MM.1S (cell line): Measurements from ENCODE around the gene CLPTM1.

ENCODE experiments used
- DNase-seq: peaks from one replicate; pipeline ENCODE4 v3.0.0-alpha.2; 2015
- H2AFZ ChIP-seq: fragments of 300-600 bp; sonication (generic); 2 replicates; pipeline ENCODE4 v1.6.0; 2016; ENCODE audit warnings: antibody characterized with exemption, low read length
- H3F3A ChIP-seq: fragments of 300-600 bp; sonication (generic); 2 replicates; pipeline ENCODE4 v1.6.1; 2016; ENCODE audit warnings: mild to moderate bottlenecking, antibody characterized with exemption, low read length, moderate library complexity, mixed read lengths; ENCODE audit not compliant: insufficient read depth
- H3K27ac ChIP-seq: fragments of 300-600 bp; sonication (generic); 2 replicates; pipeline ENCODE4 v1.5.1; 2016; ENCODE audit warnings: mild to moderate bottlenecking, low read length
- H3K27me3 ChIP-seq: fragments of 300-600 bp; sonication (generic); replicated peaks from 2 replicates; pipeline ENCODE4 v1.6.0; 2016; ENCODE audit warnings: low read length; ENCODE audit not compliant: insufficient read depth
- H3K36me3 ChIP-seq: fragments of 300-600 bp; sonication (generic); replicated peaks from 2 replicates; pipeline ENCODE4 v1.6.1; 2016; ENCODE audit warnings: mild to moderate bottlenecking, low read length, mixed read lengths; ENCODE audit not compliant: insufficient read depth
- H3K4me1 ChIP-seq: fragments of 300-600 bp; sonication (generic); 2 replicates; pipeline ENCODE4 v1.6.1; 2016; ENCODE audit warnings: low read length, mixed read lengths
- H3K4me2 ChIP-seq: fragments of 300-600 bp; sonication (generic); 2 replicates; pipeline ENCODE4 v1.6.0; 2016; ENCODE audit warnings: low read depth, low read length
- H3K4me3 ChIP-seq: fragments of 300-600 bp; sonication (generic); 2 replicates; pipeline ENCODE4 v1.5.1; 2016; ENCODE audit warnings: low read length, mixed read lengths
- H3K79me2 ChIP-seq: fragments of 300-600 bp; sonication (generic); 2 replicates; pipeline ENCODE4 v1.6.1; 2016; ENCODE audit warnings: mixed run types, low read length, mixed read lengths
- H3K9ac ChIP-seq: fragments of 300-600 bp; sonication (generic); 2 replicates; pipeline ENCODE4 v1.6.1; 2016; ENCODE audit warnings: low read length, mixed read lengths
- H3K9me2 ChIP-seq: fragments of 300-600 bp; sonication (generic); replicated peaks from 2 replicates; pipeline ENCODE4 v1.6.1; 2016; ENCODE audit warnings: mild to moderate bottlenecking, low read length, mixed read lengths; ENCODE audit not compliant: insufficient read depth
- H3K9me3 ChIP-seq: fragments of 300-600 bp; sonication (generic); replicated peaks from 2 replicates; pipeline ENCODE4 v1.6.1; 2016; ENCODE audit warnings: mild to moderate bottlenecking, low read length, mixed read lengths; ENCODE audit not compliant: insufficient read depth
- H4K20me1 ChIP-seq: fragments of 300-600 bp; sonication (generic); 2 replicates; pipeline ENCODE4 v1.6.1; 2016; ENCODE audit warnings: mild to moderate bottlenecking, low read length, moderate library complexity, mixed read lengths; ENCODE audit not compliant: insufficient read depth
- EZH2 ChIP-seq: fragments of 300-600 bp; sonication (generic); optimal IDR thresholded peaks from 2 replicates; pipeline ENCODE3; 2017; ENCODE audit warnings: low read depth, mild to moderate bottlenecking, antibody characterized with exemption, low read length, mixed read lengths
- EZH2phosphoT487 ChIP-seq: fragments of 300-600 bp; sonication (generic); IDR thresholded peaks from 2 replicates; pipeline ENCODE4 v1.6.1; 2018; ENCODE audit warnings: antibody characterized with exemption, low read length
- TF ChIP-seq, protein P1 (sequence below): fragments of 300-600 bp; sonication (generic); IDR thresholded peaks from 2 replicates; pipeline ENCODE4 v1.5.1; 2016; ENCODE audit warnings: antibody characterized with exemption, low read length, mixed read lengths

Gene CLPTM1

DNA sequence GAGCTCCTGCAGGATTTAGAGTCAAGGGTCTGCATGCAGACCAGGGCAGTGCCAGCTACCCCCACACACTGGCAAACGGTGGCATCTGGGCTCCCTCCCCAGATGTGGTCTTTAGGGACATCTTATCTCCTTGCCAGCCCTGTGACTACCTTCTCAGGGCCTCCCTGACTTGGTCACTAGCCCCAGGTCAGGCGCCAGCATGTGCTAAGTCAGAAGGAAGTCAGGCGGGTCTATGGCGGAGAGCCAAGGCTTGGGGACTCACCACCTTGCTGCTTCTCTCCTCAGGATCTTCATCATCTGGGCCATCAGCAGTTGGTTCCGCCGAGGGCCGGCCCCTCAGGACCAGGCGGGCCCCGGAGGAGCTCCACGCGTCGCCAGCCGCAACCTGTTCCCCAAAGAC, 17.6 kb downstream of the CLPTM1 start:
- no peaks in the 10 kb centered on the region for H3F3A ChIP-seq
- H3K9me3 ChIP-seq, result no peaks in the 10 kb centered on the region
- H3K4me1 ChIP-seq, result no peaks in the 10 kb centered on the region
- peaks cover 18% of the 10 kb centered on the region for H3K79me2 ChIP-seq
- H3K9ac ChIP-seq, result no peak overlapping the region
- H3K27ac ChIP-seq, result no peak overlapping the region
- H3K36me3 ChIP-seq, result peaks cover 8% of the 10 kb centered on the region
- DNase-seq, result no peak
- no peak overlapping the region for H2AFZ ChIP-seq
- no peak overlapping the region for H3K4me2 ChIP-seq
- no peaks in the 10 kb centered on the region for H3K27me3 ChIP-seq
- TF ChIP-seq EZH2 (no peak), EZH2phosphoT487 (no peak)
- TF ChIP-seq, protein P1, sequence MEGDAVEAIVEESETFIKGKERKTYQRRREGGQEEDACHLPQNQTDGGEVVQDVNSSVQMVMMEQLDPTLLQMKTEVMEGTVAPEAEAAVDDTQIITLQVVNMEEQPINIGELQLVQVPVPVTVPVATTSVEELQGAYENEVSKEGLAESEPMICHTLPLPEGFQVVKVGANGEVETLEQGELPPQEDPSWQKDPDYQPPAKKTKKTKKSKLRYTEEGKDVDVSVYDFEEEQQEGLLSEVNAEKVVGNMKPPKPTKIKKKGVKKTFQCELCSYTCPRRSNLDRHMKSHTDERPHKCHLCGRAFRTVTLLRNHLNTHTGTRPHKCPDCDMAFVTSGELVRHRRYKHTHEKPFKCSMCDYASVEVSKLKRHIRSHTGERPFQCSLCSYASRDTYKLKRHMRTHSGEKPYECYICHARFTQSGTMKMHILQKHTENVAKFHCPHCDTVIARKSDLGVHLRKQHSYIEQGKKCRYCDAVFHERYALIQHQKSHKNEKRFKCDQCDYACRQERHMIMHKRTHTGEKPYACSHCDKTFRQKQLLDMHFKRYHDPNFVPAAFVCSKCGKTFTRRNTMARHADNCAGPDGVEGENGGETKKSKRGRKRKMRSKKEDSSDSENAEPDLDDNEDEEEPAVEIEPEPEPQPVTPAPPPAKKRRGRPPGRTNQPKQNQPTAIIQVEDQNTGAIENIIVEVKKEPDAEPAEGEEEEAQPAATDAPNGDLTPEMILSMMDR, result no peak
- no peak overlapping the region for H3K4me3 ChIP-seq
- H4K20me1 ChIP-seq, result no peaks in the 10 kb centered on the region
- H3K9me2 ChIP-seq, result no peaks in the 10 kb centered on the region

DNA sequence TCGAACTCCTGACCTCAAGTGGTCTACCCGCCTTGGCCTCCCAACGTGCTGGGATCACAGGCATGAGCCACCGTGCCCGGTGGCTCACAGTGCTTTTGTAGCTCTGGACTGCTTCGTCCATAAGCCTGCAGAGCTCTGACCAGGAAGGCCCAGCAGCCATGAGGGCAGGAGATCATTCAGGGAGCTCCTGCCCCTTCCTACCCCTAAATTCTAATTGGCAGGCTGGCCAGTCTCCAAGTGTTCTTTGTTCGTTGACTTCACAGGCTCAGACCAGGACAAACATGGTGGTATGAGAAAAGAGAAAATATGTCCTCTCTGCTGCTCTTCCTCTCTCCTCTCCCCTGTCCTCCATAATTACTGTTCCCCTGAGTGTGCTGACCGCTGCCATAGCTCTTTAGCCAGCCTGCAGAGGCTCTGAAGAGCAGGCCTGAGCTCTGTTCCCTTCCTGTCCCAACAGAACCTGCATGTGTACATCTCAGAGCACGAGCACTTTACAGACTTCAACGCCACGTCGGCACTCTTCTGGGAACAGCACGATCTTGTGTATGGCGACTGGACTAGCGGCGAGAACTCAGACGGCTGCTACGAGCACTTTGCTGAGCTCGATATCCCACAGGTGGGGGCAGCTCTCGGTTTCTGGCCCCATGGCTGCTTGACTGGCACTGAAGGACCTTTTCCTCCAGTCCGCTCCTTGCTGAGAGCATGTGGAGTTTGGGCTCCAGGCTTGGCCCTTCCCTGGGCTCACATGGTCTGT, 19.0 kb downstream of the CLPTM1 start:
- no peaks in the 10 kb centered on the region for H3K4me1 ChIP-seq
- TF ChIP-seq EZH2phosphoT487, result no peak
- TF ChIP-seq EZH2, result no peak
- TF ChIP-seq, protein P1, result no peak
- H3K36me3 ChIP-seq, result peaks cover 8% of the 10 kb centered on the region
- H3K9ac ChIP-seq, result no peak overlapping the region
- no peak overlapping the region for H2AFZ ChIP-seq
- H3F3A ChIP-seq, result no peaks in the 10 kb centered on the region
- H3K27ac ChIP-seq, result no peak overlapping the region
- no peaks in the 10 kb centered on the region for H3K27me3 ChIP-seq
- H3K79me2 ChIP-seq, result peaks cover 8% of the 10 kb centered on the region; the same call in 1 of the 2 replicates
- H3K9me3 ChIP-seq, result no peaks in the 10 kb centered on the region
- no peaks in the 10 kb centered on the region for H4K20me1 ChIP-seq
- no peak overlapping the region for H3K4me2 ChIP-seq
- no peaks in the 10 kb centered on the region for H3K9me2 ChIP-seq
- no peak for DNase-seq
- H3K4me3 ChIP-seq, result no peak overlapping the region

DNA sequence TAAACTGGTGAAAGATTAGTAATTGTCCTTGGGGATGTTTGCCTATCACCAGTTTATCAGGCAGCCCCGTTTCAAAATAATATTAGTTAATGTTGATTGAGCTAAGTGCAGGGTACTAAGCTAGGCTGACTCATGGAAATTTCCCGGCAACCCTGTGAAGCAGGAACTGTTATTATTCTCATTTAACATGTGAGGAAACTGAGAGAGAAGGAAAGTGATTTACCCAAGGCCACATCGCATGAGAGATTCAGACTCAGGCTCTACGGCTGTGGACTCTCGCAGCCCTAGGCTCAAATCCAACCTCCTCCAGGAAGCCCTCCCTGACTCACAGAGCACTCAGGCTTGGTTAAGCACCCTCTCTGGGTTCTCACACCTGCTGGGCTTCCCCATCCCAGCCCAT, 19.7 kb downstream of the CLPTM1 start:
- Histone ChIP-seq H3K4me1 (no peaks in the 10 kb centered on the region), H3K36me3 (peaks cover 8% of the 10 kb centered on the region), H3K9me2 (no peaks in the 10 kb centered on the region), H3K9ac (no peak overlapping the region), H2AFZ (no peak overlapping the region), H3F3A (no peaks in the 10 kb centered on the region), H3K27ac (no peak overlapping the region), H3K4me2 (no peak overlapping the region), H4K20me1 (no peaks in the 10 kb centered on the region), H3K27me3 (no peaks in the 10 kb centered on the region), H3K79me2 (peaks cover 4% of the 10 kb centered on the region; the same call in 1 of the 2 replicates), H3K9me3 (no peaks in the 10 kb centered on the region), H3K4me3 (no peak overlapping the region)
- DNase-seq, result no peak
- TF ChIP-seq, protein P1, result no peak
- no peak for TF ChIP-seq EZH2
- no peak for TF ChIP-seq EZH2phosphoT487
